IPS-15b (cell line): ENCODE data around the gene GTF2F2.

Source experiments
- H3K27me3 ChIP-seq: one replicate; pipeline ENCODE4 v1.6.1; 2013; ENCODE audit warnings: low read length; ENCODE audit not compliant: control insufficient read depth, insufficient read depth
- H3K36me3 ChIP-seq: one replicate; pipeline ENCODE4 v1.6.1; 2013; ENCODE audit warnings: low read length; ENCODE audit not compliant: control insufficient read depth, insufficient read depth
- H3K4me1 ChIP-seq: one replicate; pipeline ENCODE4 v1.6.1; 2013; ENCODE audit warnings: mild to moderate bottlenecking, low read length; ENCODE audit not compliant: control insufficient read depth, insufficient read depth
- H3K4me3 ChIP-seq: one replicate; pipeline ENCODE4 v1.5.1; 2013; ENCODE audit warnings: low read depth, low read length
- H3K9ac ChIP-seq: one replicate; pipeline ENCODE4 v1.6.1; 2013; ENCODE audit warnings: low read depth, mild to moderate bottlenecking, low read length
- H3K9me3 ChIP-seq: one replicate; pipeline ENCODE4 v1.6.1; 2013; ENCODE audit warnings: mild to moderate bottlenecking, low read length; ENCODE audit not compliant: control insufficient read depth, insufficient read depth

Gene GTF2F2

GRCh38 chr13:45320876-45321629 lies 200.7 kb downstream of the GTF2F2 start:
- Histone ChIP-seq H3K4me1 (no peaks in the 10 kb centered on the region), H3K27me3 (no peaks in the 10 kb centered on the region), H3K9ac (no peak overlapping the region), H3K36me3 (no peaks in the 10 kb centered on the region), H3K4me3 (no peak overlapping the region), H3K9me3 (no peaks in the 10 kb centered on the region)

DNA sequence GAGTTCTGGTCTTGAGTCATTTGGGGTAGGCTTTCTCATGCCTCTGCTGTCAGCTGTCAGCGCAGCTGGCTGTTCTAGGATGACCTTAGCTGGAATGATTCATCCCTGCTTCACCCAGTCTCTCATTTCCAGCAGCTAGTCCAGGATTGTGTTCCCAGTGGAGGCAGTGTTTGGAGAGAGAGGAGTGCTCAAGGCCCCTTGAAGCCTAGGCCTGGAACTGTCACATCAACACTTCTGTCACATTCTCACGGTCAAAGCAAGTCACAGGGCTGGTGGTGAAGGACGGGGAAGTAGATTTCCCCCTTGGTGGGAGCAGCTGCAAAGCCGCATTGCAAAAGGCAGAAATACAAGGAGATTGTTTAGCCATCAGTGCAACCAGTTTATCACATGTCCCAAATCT lies 205.5 kb downstream of the GTF2F2 start:
- no peaks in the 10 kb centered on the region for H3K36me3 ChIP-seq
- H3K9me3 ChIP-seq: no peaks in the 10 kb centered on the region
- H3K9ac ChIP-seq: no peak overlapping the region
- no peaks in the 10 kb centered on the region for H3K4me1 ChIP-seq
- H3K4me3 ChIP-seq: no peak overlapping the region
- H3K27me3 ChIP-seq: no peaks in the 10 kb centered on the region

GRCh38 chr13:45327253-45327955 lies 207.1 kb downstream of the GTF2F2 start:
- H3K9ac ChIP-seq: no peak overlapping the region
- no peaks in the 10 kb centered on the region for H3K36me3 ChIP-seq
- H3K9me3 ChIP-seq: no peaks in the 10 kb centered on the region
- no peaks in the 10 kb centered on the region for H3K27me3 ChIP-seq
- H3K4me1 ChIP-seq: no peaks in the 10 kb centered on the region
- no peak overlapping the region for H3K4me3 ChIP-seq

GRCh38 chr13:45328661-45329111 lies 208.4 kb downstream of the GTF2F2 start:
- Histone ChIP-seq H3K4me3 (no peak overlapping the region), H3K36me3 (no peaks in the 10 kb centered on the region), H3K9ac (no peak overlapping the region), H3K9me3 (no peaks in the 10 kb centered on the region), H3K27me3 (no peaks in the 10 kb centered on the region), H3K4me1 (no peaks in the 10 kb centered on the region)

DNA sequence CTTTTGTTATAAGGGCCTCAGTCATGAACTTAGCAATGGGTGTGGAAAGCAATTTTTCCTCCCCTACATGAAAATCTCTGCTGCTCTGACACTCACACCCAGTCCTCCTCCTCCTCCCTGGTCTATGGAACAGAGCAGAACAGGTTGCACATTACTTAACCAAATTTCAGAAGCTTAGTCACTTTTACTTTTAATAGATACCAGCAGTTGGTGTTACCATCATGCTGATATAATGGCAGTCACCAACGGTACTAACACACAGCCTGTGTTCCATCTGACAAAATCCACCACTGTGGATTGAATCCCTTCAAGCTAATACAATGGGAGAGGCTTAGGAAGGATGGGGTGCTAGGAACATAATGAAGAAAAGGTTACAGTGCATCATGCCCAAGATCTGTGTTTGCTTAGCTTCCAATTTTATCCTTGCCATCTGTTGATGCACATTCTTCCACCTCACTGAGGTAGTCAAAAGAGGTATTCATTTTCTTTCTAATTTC lies 210.9 kb downstream of the GTF2F2 start:
- no peak overlapping the region for H3K9ac ChIP-seq
- H3K27me3 ChIP-seq: no peaks in the 10 kb centered on the region
- peaks cover 7% of the 10 kb centered on the region for H3K36me3 ChIP-seq
- H3K4me1 ChIP-seq: no peaks in the 10 kb centered on the region
- no peaks in the 10 kb centered on the region for H3K9me3 ChIP-seq
- H3K4me3 ChIP-seq: no peak overlapping the region

DNA sequence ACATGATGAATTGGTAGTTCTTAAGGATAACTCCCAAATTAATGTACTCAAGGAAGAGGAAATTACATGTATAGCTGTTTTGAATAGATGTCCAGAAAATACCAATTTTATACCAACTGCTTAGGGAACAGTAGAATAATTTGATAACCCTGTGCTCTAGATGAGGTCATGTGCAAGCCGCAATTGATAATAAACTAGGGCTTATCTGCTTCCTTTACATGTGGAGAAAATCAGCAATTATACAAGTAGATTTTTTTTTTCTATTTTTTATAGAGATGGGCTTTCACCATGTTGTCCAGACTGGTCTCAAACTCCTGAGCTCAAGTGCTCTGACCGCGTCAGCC lies 211.4 kb downstream of the GTF2F2 start:
- H3K4me1 ChIP-seq: no peaks in the 10 kb centered on the region
- no peaks in the 10 kb centered on the region for H3K27me3 ChIP-seq
- no peak overlapping the region for H3K9ac ChIP-seq
- no peak overlapping the region for H3K4me3 ChIP-seq
- peaks cover 12% of the 10 kb centered on the region for H3K36me3 ChIP-seq
- H3K9me3 ChIP-seq: no peaks in the 10 kb centered on the region

DNA sequence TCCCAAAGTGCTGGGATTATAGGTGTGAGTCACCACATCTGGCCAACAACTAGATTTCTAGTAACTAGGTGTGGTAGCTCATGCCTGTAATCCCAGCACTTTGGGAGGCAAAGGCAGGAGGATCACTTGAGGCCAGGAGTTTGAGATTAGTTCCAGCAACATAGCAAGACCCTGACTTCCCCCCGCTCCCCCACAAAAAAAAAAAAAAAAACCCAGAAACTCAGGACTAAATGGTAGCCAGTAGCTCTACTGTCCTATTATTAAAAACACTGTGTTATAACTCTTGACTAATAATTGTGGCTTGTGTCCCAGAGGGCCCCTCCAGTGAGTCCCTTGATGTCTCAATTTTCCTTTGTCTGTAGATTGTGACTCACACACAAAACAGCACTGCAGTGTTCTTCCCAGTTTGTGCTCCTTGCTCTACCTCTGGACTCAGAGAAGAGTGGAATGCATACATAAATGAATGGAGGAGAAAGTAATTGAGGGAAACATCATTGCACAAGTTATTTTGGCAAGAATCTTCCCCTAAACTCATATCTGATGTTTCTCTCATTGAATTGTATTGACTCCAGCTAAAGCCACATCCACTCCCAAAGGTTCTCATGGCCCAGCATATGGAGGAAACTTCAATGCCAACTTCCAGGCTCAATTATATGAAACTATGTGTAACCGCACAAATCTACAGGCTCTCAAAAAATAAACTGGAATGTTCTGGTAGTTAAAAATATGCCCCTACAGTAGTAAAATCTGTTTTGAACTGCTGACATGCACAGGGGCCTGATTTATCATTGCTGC lies 211.9 kb downstream of the GTF2F2 start:
- Histone ChIP-seq H3K9me3 (no peaks in the 10 kb centered on the region), H3K27me3 (no peaks in the 10 kb centered on the region), H3K9ac (no peak overlapping the region), H3K4me3 (no peak overlapping the region), H3K4me1 (no peaks in the 10 kb centered on the region), H3K36me3 (peaks cover 16% of the 10 kb centered on the region)

- no peaks in the 10 kb centered on the region for H3K4me1 ChIP-seq
- no peak overlapping the region for H3K9ac ChIP-seq
- no peak overlapping the region for H3K4me3 ChIP-seq
- H3K36me3 ChIP-seq: peaks cover 22% of the 10 kb centered on the region
- no peaks in the 10 kb centered on the region for H3K9me3 ChIP-seq
- H3K27me3 ChIP-seq: no peaks in the 10 kb centered on the region
Observed at GRCh38 chr13:45332831-45333219, 212.5 kb downstream of the GTF2F2 start.

DNA sequence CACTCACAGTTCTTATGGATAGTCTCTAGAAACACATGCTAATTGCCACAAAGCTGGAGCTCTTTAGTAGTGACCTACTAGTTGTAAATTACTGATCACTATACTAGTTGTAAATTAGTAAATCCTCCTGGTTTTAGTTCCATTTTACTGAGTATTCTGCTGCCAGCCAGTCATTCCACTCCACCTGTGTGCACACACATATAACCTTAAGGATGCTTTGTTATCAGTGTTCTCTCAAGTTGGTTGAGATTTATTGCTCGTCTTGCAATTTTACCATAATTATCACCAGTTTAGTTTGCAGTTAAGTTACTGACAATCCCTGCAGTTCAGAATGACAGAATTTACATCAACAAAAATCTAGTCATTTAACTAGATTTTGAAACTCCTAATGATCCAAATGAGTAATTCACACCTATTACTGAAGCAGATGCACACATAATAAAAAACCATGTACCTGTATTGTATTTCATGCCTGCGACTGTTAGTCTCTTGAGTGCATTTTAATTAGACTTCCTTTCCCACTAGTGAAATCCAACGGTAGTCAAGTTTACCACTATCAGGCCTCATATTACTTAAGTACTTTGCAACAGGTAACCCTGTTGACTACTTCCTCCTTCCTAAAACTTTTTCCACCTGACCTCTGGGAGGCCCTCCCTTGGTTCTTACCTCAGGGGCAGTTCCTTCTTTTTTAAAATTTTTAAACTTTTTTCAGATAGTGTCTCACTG lies 213.1 kb downstream of the GTF2F2 start:
- peaks cover 27% of the 10 kb centered on the region for H3K36me3 ChIP-seq

More for the DNA sequence above, 213.1 kb downstream of the GTF2F2 start:
- Histone ChIP-seq H3K9me3 (no peaks in the 10 kb centered on the region), H3K4me3 (no peak overlapping the region), H3K9ac (no peak overlapping the region), H3K4me1 (no peaks in the 10 kb centered on the region), H3K27me3 (no peaks in the 10 kb centered on the region)
